NCI-H2196 (cell line): Measurements from ENCODE around the gene CNDP1.

Experiments
- DNase-seq: peaks from one replicate; lab custom pipeline; 2025; ENCODE audit not compliant: unreplicated experiment; lab: John Stamatoyannopoulos, UW

Gene CNDP1

DNA sequence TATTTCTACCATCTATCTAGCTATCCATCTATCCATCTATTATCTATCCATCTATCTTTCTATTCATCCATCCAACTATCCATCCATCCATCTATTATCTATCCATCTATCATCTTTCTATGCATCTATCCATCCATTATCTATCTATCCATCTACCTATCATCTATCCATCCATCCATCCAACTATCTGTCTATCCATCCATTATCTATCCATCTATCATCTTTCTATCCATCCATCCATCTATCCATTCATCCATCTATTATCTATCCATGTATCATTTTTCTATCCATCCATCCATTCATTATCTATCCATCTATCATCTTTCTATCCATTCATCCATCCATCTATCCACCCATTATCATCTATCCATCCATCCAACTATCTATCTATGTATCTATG, 38.8 kb downstream of the CNDP1 start:
- DNase-seq, result no peak

DNA sequence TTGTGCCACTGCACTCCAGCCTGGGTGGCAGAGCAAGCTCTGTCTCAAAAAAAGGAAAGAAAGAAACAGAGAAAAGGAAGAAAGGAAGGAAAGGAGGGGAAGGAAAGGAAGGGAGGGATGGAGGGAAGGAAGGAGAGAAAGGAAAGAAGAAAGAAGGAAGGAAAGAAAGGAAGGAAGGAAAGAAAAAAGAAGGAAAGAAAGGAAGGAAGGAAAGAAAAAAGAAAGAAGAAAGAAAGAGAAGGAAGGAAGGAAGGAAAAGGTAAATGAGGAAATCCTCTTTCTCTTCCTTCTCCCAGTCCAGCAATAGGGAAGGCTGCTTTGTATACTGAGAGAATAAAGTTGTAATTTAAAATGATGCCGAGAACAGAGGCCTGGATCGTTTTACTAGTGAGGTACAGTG, 40.6 kb downstream of the CNDP1 start:
- no peak for DNase-seq

DNA sequence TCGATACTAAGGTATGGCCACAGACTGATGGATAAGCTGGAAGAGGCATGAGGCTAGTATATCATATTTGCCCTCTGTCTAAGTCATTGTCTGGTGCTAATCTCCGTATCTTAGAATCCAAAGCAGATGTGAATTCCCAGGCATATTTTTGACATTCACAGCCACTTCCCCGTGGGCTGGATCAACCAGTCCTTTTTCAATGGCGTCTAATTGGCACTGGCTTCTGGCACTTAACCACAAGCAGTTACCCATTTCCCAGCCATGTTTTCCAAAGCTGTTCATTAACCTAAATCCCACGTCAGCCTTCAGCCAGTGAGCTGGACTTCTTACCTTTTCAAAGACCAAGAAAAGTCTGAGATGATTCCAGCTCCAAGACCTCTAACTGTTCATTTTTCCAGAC, 42.7 kb downstream of the CNDP1 start:
- DNase-seq, result no peak

DNA sequence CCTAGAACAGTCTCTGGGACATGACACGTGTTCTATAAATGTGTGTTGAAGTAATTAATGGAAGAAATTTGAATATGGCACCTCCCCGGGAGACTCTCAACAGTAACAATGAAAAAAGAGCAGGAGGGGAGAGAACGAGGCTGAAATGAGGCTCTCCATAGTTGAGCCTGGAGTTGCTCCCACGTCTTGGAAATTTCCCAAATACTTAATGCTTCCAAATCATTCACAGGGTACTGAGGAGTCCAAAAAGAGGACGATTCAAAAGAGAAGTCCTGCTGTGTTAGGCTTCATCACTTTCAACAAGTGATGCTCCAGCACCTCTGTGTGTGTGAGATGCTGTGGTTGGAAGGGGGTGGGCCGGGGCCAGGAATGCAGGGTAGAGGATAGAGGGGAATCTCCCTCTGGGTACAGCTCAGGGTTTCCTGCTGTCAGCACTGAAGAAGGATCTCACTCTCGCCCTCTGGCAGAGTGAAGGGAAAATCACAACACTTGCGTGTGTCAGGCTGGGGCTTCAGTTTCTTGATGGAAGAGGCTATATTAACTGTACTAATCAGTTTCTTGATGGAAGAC, 45.3 kb downstream of the CNDP1 start:
- DNase-seq, result no peak

DNA sequence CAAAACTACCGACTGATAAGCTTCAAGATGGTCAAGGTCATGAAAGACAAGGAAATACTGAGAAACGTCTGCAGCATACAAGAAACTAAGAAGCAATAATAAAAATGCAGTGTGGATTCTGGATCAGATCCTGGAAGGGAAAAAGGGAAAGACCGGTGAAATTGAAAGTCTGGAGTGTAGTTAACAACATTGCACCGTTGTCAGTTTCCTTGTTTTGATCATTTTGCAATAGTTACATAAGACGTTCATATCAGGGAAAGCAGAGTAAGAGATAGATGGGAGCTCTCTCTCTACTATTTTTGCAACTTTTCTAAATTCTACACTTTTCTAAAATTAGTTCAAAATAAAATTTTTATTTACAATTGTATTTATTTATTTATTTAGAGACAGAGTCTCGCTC, 48.3 kb downstream of the CNDP1 start:
- DNase-seq, result no peak

DNA sequence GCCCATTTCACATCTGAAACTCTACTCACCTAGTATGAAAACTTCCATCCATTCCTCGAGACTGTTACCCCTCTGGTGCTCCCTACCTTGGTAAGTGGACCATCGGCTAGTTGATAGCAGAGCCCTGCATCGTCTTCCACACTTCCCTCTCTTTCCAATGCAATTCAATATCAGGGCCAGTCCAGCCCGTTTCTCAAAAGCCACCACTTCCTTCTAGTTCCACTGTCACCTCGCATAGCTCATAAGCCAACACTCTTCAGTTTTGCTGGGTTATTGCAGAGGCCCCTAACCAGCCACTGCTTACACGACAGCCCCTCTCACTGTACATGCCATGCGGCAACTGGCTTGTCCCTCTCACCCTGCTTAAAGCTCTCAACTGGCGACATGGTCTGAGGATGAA, 53.1 kb downstream of the CNDP1 start:
- no peak for DNase-seq

DNA sequence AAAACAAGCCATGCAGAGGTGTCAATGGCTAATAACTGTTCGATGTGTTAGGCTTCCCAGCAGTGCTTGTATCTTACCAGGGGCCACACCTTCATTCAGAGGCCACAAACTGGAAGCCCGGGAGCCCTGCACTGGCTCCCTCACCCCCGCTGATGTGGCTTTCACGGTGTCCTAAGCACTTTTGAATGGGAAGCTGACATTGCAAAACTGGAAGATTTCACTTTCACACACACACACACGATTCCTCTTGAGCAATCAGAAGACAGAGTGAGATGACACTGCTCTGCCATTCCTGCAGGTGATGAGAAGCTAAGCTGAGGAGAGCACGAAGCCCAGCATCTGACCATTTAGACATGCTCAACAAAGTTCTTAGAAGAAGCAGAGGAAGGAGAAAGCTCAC, 54.7 kb downstream of the CNDP1 start:
- no peak for DNase-seq

DNA sequence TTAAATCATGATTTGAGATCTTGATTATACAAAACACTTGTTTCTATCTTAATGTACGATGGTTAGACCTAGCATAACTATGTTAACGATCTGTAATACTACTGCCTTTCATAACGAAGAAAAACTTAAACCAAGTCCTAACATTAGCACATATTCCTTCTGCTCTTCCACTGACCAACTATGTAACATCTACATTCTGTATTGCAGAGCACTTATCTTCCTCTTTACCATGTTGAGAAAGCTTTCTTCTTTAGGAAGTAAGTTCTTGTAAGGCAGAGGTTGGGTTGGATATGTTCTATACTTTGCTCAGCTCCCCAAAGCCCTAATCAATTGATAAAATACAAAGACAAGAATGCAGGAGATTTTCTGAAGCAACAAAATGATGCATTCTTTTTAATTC, 55.5 kb downstream of the CNDP1 start:
- no peak for DNase-seq

DNA sequence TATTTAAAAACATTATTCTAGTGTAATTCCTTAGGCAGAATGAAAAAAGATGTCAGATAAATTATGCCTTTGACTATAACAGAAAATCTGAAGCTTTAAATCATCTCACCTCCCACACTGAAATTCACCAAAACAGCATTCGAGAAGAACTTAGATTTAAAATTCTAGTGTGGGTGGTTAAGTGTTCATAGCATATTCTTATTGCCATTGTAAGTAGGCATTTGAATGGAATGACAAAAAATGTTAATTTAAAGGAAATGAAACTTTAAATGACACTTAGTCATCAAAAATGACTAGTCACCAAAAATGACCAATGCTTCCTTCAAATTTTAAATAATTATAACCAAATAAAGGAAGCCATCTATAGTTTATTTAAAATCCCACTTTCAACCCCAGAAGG, 56.4 kb downstream of the CNDP1 start:
- DNase-seq, result no peak

DNA sequence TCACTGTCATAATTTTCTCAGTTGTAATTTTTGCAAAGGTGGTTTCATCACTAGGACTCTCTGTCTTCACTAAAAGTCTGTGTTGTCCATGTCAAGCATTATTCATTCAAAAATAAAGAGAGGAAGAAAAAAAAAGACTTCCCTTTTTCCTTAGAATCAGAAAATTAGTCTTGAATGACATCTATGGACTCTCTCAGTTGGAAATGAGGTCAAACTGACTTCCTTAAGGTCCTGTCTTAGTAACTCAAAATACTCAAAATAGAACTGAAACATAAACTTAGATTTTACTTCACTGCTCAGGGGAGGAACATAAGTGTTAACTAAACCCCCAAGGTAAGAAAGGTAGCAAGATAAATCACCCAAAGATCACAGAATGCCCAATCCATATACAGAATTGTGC, 61.1 kb downstream of the CNDP1 start:
- no peak for DNase-seq

DNA sequence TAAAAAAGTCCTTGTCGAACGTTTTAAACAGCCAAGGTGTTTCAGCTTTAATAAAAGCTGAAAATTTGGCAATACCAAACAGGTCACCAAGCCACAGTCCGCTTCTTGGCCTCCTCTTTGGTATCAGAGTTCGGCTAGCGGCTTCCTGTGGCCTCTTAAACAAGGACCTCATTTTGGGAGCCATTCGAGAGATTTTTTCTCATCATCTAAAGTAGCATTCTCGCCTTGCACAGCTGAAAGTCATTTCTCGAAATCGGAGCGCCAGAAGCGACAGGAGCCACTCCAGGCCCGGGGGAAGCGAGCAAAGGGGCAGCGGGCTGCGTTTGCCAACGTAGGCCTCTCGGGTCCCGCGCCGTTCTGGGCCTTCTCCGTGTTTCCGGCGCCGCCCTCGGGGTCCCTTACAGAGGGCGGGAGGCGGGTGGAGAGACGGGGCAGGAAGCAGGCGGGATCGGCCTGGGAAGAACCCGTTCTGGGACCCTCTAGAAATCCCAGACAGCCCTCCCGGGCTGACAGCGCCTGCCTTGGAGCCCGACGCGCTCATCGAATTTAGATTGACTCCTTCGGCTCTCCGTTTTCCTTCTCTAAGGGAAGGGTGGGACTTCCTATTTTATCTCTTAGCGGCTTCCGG, 62.8 kb downstream of the CNDP1 start:
- DNase-seq, result peak; percentile 78

DNA sequence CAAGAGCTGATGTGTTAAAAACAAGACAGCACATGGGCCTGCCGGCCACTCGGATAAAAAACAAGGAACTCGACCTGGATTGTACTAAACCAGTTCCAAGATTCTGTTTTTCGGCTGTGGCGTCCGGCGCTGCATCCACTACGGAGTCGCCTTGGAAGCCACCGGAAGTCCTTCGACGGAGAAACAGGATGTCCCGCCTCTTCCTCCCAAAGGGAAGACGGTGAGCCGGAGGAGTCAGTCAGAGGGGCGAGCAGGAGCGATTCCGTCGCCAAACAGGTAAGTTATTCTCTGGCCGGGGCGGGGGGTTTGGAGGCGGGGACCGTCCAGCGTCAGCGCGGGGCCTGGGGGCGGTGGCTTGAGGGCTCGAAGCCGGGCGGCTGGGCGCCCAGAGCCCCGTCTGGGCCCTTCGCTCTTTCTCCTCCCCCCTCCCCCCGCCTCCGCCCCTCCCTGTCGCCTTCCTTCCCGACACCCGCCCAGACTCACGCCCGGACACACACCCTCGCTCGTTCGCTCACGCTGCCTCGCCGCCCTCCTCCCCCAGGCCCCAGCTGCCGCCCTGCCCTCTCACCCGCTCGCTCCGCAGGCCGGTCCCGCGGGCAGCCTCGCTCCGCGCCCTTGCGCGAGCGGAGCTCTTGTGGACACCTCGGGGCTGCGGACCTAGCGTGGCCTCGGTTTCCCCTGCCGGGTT, 63.5 kb downstream of the CNDP1 start, which contains the start of gene ZNF407:
ZNF407 (plus strand) TSS at position 209 of the 688 bp plus-strand sequence. CDS start 33,150 bp downstream, outside the sequence.
- peak; percentile 88 for DNase-seq

DNA sequence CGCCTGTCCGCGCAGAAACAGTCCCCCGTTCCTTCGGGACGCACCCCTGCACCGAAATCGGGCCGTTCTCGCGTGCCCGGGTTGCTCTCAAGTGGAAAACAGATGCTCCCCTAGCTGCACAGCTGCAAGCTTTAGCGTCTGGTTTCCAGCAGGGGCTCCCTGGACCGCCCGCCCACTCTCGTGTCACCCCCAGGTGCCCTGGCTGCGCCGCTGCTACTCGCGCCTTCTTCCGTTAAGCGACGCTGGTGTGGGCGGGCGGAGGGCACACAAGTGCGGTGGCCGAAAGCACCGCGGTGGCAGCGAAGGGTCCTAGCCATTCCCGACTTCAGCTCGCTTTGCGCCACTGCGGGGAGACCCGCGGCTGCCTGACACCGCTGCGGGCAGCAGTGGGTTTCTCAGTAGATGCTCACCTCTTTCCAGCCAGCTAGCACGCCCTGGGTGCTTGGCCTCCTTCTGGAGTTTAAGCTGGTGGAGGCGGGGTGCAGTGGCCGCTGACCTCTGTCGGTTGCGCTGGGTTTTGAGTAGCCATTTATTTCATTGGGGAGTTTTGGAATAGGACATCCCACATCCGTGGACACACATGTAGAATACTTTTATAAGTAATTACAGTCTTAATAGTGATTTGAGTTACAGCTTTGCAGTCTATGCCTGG, 64.2 kb downstream of the CNDP1 start:
- peak; percentile 59 for DNase-seq

DNA sequence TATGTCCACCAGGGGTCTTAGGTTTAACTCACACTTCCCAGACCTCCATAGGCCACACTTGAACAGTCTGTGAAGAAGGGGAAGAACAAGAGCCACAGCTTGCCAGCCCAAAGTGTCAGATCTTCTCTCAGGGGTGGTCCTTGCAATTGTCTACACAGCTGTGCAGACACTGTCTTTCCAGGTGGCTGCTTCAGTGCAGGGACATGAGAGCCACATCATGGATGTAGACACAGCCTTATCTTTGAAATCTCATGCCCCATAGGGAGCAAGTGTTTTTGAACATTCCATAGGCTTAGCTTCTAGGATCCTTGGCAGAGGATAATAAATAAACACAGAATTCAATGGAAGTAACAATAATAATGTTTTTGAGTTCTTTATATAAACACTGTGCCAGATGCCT, 70.1 kb downstream of the CNDP1 start:
- no peak for DNase-seq

DNA sequence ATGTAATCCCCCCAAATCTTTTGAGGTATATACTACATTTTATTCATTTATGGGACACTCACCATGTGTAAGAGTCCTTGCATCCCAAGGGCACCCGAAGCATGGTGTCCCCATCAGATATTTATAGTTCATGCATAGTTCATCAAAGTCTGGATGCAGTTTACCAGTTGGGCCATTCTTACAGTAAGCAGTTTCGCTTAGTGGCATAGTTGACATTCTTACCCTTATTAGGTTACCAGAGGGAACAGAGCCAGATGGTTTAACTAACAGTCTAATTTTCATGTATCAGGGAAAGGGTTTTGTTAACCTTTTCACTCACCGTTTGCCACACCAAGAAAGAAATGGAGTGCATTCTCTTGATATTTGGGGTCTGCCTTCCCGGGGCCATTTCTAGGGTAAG, 70.5 kb downstream of the CNDP1 start:
- no peak for DNase-seq

DNA sequence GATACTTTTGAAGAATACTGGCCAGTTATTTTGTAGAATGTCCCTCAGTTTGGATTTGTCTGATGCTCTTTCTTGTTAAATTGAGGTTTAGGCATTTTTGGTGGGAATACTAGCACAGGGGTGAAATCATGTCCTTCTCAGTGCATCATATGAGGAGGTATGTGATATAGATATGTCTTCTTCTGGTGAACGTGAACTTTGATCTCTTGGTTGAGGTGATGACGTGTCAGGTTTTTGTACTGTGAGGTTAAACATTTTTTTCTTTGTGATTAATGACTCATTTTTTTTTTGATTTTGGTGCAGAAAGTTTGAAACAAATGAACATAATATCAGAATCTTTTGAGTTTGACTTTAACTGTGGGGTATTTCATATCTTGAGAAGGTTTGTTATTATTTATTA, 74.4 kb downstream of the CNDP1 start:
- no peak for DNase-seq

DNA sequence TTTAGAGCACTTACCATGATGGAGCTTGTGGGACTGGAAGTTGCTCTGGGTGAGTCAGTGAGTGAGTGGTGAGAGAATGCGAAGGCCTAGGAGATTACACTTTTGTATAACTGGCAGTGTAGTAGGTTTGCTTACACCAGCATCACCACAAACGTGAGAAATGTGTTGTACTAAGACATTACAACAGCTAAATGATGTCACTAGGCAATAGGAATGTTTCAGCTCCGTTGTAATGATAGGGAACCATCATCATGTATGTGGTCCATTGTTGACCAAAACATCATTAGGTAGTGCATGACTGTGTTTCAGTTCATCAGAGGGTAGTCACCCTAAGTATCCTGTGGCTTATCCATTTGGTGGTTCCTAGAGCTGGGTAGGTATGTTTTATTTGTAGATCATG, 75.2 kb downstream of the CNDP1 start:
- no peak for DNase-seq

DNA sequence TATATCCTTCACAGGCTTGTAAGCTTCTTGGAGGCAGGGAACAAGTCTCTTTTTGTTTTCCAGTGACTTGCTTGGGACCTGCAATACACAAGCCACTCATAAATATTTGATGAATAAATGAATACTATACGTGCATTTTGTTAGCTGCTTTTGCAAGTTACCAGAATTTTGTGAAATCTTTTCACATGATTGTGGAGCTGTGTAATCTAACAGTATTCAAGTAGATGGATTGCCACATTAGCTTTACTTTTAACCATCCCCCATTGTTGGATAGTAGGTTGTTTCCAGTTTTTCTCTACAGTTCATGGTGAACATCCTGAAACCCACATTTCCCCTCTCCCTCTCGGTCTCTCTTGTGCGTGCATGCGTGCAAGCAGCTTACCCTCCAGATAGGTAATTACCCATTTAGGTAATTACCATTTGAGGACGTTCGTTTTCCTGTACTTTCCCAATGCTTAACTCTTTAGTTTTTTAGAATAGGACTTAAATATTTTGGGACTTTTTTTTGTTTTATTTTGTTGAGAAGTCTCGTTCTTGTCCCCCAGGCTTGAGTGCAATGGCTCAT, 75.8 kb downstream of the CNDP1 start:
- DNase-seq, result no peak

DNA sequence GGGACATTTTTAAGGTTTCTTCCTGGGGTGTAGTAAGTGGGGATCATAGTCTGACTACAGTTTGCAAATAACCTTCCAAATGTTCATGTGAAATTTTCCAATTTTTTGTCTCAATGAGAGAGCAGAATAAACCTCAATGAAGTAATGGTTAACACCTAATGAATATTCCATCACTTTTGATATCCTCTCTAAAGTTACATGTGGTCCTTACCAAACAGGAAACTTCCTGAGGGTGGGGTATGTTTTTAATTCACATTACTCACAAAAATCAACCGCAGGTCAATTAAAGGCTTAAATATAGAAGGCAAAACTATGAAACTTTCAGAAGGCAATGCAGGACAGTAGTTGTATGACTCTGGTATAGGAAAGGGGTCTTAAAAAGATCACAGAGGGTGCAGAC, 76.6 kb downstream of the CNDP1 start:
- DNase-seq, result no peak

DNA sequence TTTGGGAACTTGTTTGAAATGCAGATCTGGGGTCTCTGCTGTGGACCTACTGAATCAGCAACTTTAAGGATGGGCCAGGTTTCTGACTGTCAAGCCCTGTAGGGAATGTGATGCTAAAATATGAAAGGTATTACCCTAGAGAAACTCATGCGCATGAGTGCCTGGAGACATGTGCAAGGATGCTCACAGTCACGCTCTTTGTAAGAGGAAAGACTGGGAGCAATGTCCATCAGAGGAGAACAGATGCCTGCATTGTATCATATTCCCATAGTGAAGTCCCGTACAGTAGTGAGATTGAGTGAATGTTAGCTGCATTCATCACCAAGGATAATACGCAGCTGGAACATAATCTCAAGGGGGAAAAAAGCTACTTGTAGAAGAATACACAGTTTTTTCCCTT, 77.5 kb downstream of the CNDP1 start:
- DNase-seq, result no peak

DNA sequence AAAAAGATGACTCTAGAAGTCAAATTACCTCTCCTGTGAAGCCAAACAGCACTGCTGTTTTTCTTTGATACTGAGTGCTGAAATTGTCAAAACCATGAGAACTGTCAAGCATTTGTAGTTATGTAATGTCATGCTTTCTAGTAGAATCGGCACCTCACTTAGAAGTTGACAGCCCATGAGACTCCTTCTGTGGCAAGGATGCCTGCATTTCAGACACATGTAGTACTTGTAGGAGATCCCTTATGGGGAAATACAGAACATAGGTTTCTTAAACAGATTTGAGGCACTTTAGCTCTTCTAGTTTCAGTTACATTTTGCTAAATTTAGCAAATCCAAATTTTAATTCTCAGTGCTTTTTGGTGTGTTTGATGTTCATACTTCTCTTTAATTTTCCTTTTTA, 79.1 kb downstream of the CNDP1 start:
- no peak for DNase-seq

DNA sequence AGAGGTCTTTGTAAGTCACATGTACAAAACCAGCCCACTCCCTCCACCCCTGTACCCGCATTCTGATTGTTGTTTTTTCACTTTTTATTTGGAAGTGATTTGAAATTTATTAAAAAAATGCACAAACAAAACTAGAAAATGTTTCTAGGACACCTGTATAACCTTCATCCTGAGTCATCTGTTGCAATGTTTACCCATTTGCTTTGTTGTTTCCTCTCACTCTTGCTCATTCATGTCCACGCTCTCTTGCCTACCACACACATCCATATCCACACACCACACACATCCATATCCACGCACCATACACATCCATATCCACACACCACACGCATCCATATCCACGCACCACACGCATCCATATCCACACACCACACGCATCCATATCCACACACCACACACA, 82.2 kb downstream of the CNDP1 start:
- DNase-seq, result no peak
